Fibroblast of lung (primary cell): ENCODE measurements around the gene LRRFIP1. TPM values are rescaled to one million over a fixed set of nuclear protein-coding genes. Genes with fewer than 3 reads are reported as not detected.

ENCODE experiments used
- DNase-seq, 2 donors: peaks; one replicate each; pipeline versions ENCODE4 v3.0.0 to v3.0.0-alpha.2; 2010; ENCODE audit warnings: low read depth in 2 of 2
- H2AFZ ChIP-seq: 2 replicates; pipeline ENCODE4 v1.5.1; 2012; ENCODE audit warnings: low read length, control low read depth, inconsistent platforms
- H3K27ac ChIP-seq: 2 replicates; pipeline ENCODE4 v1.5.1; 2011; ENCODE audit warnings: low read length, control low read depth; ENCODE audit not compliant: insufficient read depth
- H3K27me3 ChIP-seq: 2 replicates; pipeline ENCODE4 v1.5.1; 2011; ENCODE audit warnings: mild to moderate bottlenecking, low read length; ENCODE audit not compliant: control insufficient read depth, insufficient read depth
- H3K36me3 ChIP-seq: 2 replicates; pipeline ENCODE4 v1.5.1; 2011; ENCODE audit warnings: low read length; ENCODE audit not compliant: control insufficient read depth, insufficient read depth
- H3K4me1 ChIP-seq: 2 replicates; pipeline ENCODE4 v1.5.1; 2011; ENCODE audit warnings: low read length; ENCODE audit not compliant: control insufficient read depth, insufficient read depth; ENCODE audit errors: extremely low read depth
- H3K4me2 ChIP-seq: 2 replicates; pipeline ENCODE4 v1.5.1; 2011; ENCODE audit warnings: low read length, control low read depth; ENCODE audit not compliant: insufficient read depth; ENCODE audit errors: extremely low read depth
- H3K4me3 ChIP-seq, 4 experiments: fragments of 200-600 bp in 1 of 4; sonication (generic) in 1 of 4; replicated peaks in 1 of 4; 2 replicates each; pipeline ENCODE4 v1.5.1; 2011 to 2016; ENCODE audit warnings: low read length in 4 of 4, low read depth in 3 of 4, mild to moderate bottlenecking in 3 of 4, control low read depth in 2 of 4, inconsistent platforms in 1 of 4, mixed read lengths in 1 of 4; ENCODE audit not compliant: insufficient read depth in 1 of 4; ENCODE audit errors: control extremely low read depth in 1 of 4
- H3K79me2 ChIP-seq: 2 replicates; pipeline ENCODE4 v1.5.1; 2012; ENCODE audit warnings: mild to moderate bottlenecking, low read length, inconsistent platforms; ENCODE audit not compliant: control insufficient read depth, insufficient read depth
- H3K9ac ChIP-seq: 2 replicates; pipeline ENCODE4 v1.5.1; 2011; ENCODE audit warnings: mild to moderate bottlenecking, low read length, control low read depth; ENCODE audit not compliant: insufficient read depth
- H3K9me3 ChIP-seq: 2 replicates; pipeline ENCODE4 v1.5.1; 2012; ENCODE audit warnings: low read depth, low read length; ENCODE audit not compliant: control insufficient read depth, insufficient read depth
- H4K20me1 ChIP-seq: 2 replicates; pipeline ENCODE4 v1.5.1; 2011; ENCODE audit warnings: low read length; ENCODE audit not compliant: control insufficient read depth, insufficient read depth; ENCODE audit errors: extremely low read depth
- EZH2 ChIP-seq: IDR thresholded peaks from 2 replicates; pipeline ENCODE4 v1.5.1; 2012; ENCODE audit warnings: low read length, control low read depth, mild to moderate bottlenecking; ENCODE audit errors: missing control alignments
- polyA plus RNA-seq, 2 donors: library from polyadenylated mRNA; depleted of rRNA in 1 of 2; stranded (reverse) in 1 of 2; unstranded in 1 of 2; fragments of >200 nt; gene quantifications; 2 replicates each; pipeline ENCODE4 v1.2.1, GENCODE V29; 2011 to 2012; ENCODE audit warnings: missing spikeins in 1 of 2
- total RNA-seq: library from RNA; depleted of rRNA; stranded (reverse); fragments of >200 nt; gene quantifications from 2 replicates; pipeline ENCODE4 v1.2.1, GENCODE V29; 2014
- TF ChIP-seq, protein P1 (sequence below), 2 donors: IDR thresholded peaks in 1 of 2; conservative IDR thresholded peaks in 1 of 2; 1 replicate in 1 of 2; 2 replicates in 1 of 2; pipeline ENCODE4 v1.5.1; 2011 to 2012; ENCODE audit warnings: low read length in 2 of 2, control low read depth in 1 of 2, inconsistent platforms in 1 of 2, low read depth in 1 of 2, mild to moderate bottlenecking in 1 of 2

The LRRFIP1 gene
- total and polyA plus RNA-seq, 2 donors (not counting 1 experiment from before 2014, with no cell fraction given), result 58.1 to 113 TPM

DNA sequence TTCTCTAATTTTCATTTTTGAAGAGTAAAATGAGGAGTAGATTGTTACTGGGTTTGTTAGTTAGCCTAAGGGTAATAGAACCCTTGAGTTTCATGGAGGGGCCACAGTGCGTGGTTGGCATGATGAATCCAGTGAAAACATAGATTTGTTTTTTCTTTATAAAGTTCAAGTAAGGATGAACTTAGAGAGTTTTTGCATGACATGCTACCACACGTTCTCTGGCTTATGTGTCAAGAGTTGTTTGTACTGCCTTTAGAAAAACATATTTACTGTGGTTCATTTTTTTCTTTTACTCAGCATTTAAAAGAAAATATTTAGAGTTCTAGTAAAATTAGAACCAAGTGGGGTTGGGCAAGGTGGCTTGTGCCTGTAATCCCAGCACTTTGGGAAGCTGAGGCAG, 193.0 kb downstream of the LRRFIP1 start:
- Histone ChIP-seq H3K36me3 (no peaks in the 10 kb centered on the region), H3K4me2 (no peak overlapping the region), H3K27me3 (peaks cover 3% of the 10 kb centered on the region), H2AFZ (no peak overlapping the region), H3K4me1 (no peaks in the 10 kb centered on the region), H3K9ac (no peak overlapping the region), H3K27ac (no peak overlapping the region), H4K20me1 (no peaks in the 10 kb centered on the region), H3K79me2 (no peaks in the 10 kb centered on the region), H3K4me3 (no peak overlapping the region), H3K9me3 (no peaks in the 10 kb centered on the region)
- no peak for TF ChIP-seq EZH2
- TF ChIP-seq, protein P1, sequence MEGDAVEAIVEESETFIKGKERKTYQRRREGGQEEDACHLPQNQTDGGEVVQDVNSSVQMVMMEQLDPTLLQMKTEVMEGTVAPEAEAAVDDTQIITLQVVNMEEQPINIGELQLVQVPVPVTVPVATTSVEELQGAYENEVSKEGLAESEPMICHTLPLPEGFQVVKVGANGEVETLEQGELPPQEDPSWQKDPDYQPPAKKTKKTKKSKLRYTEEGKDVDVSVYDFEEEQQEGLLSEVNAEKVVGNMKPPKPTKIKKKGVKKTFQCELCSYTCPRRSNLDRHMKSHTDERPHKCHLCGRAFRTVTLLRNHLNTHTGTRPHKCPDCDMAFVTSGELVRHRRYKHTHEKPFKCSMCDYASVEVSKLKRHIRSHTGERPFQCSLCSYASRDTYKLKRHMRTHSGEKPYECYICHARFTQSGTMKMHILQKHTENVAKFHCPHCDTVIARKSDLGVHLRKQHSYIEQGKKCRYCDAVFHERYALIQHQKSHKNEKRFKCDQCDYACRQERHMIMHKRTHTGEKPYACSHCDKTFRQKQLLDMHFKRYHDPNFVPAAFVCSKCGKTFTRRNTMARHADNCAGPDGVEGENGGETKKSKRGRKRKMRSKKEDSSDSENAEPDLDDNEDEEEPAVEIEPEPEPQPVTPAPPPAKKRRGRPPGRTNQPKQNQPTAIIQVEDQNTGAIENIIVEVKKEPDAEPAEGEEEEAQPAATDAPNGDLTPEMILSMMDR (conservative IDR thresholded peaks at IDR 0.05 in 1 of 2, IDR thresholded peaks at IDR 0.05 in 1 of 2; ENCODE audit: low read depth in 1 of 2, low read length in 2 of 2), result no peak
- no peak for DNase-seq

DNA sequence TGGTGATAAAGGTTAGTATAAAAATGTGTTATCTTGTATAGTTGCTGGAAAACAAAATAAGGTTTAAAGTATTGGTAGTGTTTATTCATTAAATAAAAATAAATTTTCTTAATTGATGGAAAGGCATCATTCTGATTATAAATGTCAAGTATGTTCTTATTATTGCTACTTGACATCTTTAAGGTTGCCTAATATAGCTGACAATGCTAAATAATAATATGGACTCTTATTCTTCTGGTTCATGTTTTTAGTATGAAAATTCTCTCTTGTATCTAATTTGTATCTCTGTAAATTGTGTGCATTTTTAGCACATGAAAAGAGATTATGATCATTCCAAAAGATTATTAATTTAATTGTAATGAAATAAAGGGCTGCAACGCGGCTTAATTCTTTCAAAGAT, 196.2 kb downstream of the LRRFIP1 start:
- H3K9ac ChIP-seq, result no peak overlapping the region
- no peak overlapping the region for H3K27ac ChIP-seq
- H4K20me1 ChIP-seq, result no peaks in the 10 kb centered on the region
- H3K27me3 ChIP-seq, result no peaks in the 10 kb centered on the region
- DNase-seq, result no peak
- H2AFZ ChIP-seq, result no peak overlapping the region
- TF ChIP-seq, protein P1 (conservative IDR thresholded peaks at IDR 0.05 in 1 of 2, IDR thresholded peaks at IDR 0.05 in 1 of 2; ENCODE audit: low read depth in 1 of 2, low read length in 2 of 2), result no peak
- TF ChIP-seq EZH2, result no peak
- no peaks in the 10 kb centered on the region for H3K9me3 ChIP-seq
- H3K36me3 ChIP-seq, result no peaks in the 10 kb centered on the region
- no peak overlapping the region for H3K4me3 ChIP-seq
- no peaks in the 10 kb centered on the region for H3K79me2 ChIP-seq
- no peak overlapping the region for H3K4me2 ChIP-seq
- H3K4me1 ChIP-seq, result no peaks in the 10 kb centered on the region

DNA sequence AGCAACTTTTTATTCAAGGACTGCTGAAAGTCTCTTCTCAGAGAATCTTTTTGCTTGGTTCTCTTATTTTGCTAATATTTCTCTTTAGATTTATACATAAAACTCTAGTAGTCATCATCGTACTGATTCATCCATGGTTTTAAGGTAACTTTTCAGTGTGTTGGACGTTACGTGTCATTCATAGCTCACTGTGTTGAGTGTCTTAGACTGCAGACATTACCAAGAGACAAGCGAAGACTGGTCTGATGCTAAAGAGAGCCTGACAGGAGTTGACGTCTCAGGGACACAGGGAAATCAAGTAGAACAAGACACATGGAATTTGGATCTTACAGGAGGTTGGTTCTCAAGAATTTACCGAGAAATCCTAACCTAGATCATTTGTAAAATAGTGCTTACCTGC, 196.7 kb downstream of the LRRFIP1 start:
- H3K27ac ChIP-seq, result no peak overlapping the region
- H3K27me3 ChIP-seq, result no peaks in the 10 kb centered on the region
- no peak overlapping the region for H2AFZ ChIP-seq
- H3K9ac ChIP-seq, result no peak overlapping the region
- no peaks in the 10 kb centered on the region for H3K9me3 ChIP-seq
- no peaks in the 10 kb centered on the region for H3K79me2 ChIP-seq
- H4K20me1 ChIP-seq, result no peaks in the 10 kb centered on the region
- H3K4me3 ChIP-seq, result no peak overlapping the region
- H3K4me2 ChIP-seq, result no peak overlapping the region
- no peaks in the 10 kb centered on the region for H3K4me1 ChIP-seq
- no peaks in the 10 kb centered on the region for H3K36me3 ChIP-seq
- no peak for DNase-seq
- TF ChIP-seq EZH2, result no peak
- TF ChIP-seq, protein P1 (conservative IDR thresholded peaks at IDR 0.05 in 1 of 2, IDR thresholded peaks at IDR 0.05 in 1 of 2; ENCODE audit: low read depth in 1 of 2, low read length in 2 of 2), result no peak
